Prostate gland (tissue), 2 donors: Measurements from ENCODE around the gene XDH.

Source experiments
- CTCF ChIP-seq, 4 experiments: fragments of 200-600 bp in 2 of 4; fragments of 450-650 bp in 2 of 4; sonication (generic) in 2 of 4; IDR thresholded peaks; 1 replicate in 3 of 4; 2 replicates in 1 of 4; pipeline ENCODE4 v1.5.1; 2016 to 2019; ENCODE audit warnings: antibody characterized with exemption in 4 of 4, mild to moderate bottlenecking in 2 of 4, moderate library complexity in 2 of 4
- POLR2A ChIP-seq: fragments of 450-650 bp; IDR thresholded peaks from one replicate; pipeline ENCODE4 v1.6.1; 2016; ENCODE audit warnings: antibody characterized with exemption, mild to moderate bottlenecking
- POLR2AphosphoS5 ChIP-seq: sonication (generic); formaldehyde crosslinking; IDR thresholded peaks from one replicate; pipeline ENCODE4 v1.6.1; 2017; ENCODE audit warnings: antibody characterized with exemption

- no peak for TF ChIP-seq CTCF (IDR thresholded peaks at IDR 0.05)
- no peak for TF ChIP-seq POLR2AphosphoS5
- no peak for TF ChIP-seq POLR2A
These were observed 6.4 kb upstream of the XDH start for GRCh38 chr2:31420936-31421335.
